Measurements from ENCODE around the gene CAPN2.

The CAPN2 gene

GRCh38 chr1:223670458-223671159, 41.7 kb upstream of the CAPN2 start:
- H3K9ac ChIP-seq (ENCODE audit: insufficient read length, low read depth), result no peak overlapping the region
- peaks cover 35% of the 10 kb centered on the region for H3K9me3 ChIP-seq (ENCODE audit: insufficient read depth, low read length)
- no peaks in the 10 kb centered on the region for H3K27me3 ChIP-seq (ENCODE audit: insufficient read depth, insufficient read length)
- no peak for TF ChIP-seq SUZ12 (IDR thresholded peaks at IDR 0.05; ENCODE audit: extremely low read depth, insufficient read depth, insufficient read length)
- TF ChIP-seq YY1 (IDR thresholded peaks at IDR 0.05; ENCODE audit: insufficient read depth, insufficient read length), result no peak
- no peak for TF ChIP-seq ZNF274 (IDR thresholded peaks at IDR 0.05; ENCODE audit: low read depth, low read length)
- H3K4me1 ChIP-seq (ENCODE audit: insufficient read depth, insufficient read length), result no peaks in the 10 kb centered on the region
- DNase-seq (ENCODE audit: low read depth, low spot score), result peak; percentile 82
- H3K36me3 ChIP-seq (ENCODE audit: insufficient read depth, insufficient read length, low read length), result no peaks in the 10 kb centered on the region
- no peak overlapping the region for H3K4me3 ChIP-seq (ENCODE audit: insufficient read length, low read depth)

- Histone ChIP-seq H3K9ac (ENCODE audit: insufficient read length, low read depth) (no peak overlapping the region), H3K27me3 (ENCODE audit: insufficient read depth, insufficient read length) (no peaks in the 10 kb centered on the region), H3K4me1 (ENCODE audit: insufficient read depth, insufficient read length) (no peaks in the 10 kb centered on the region), H3K9me3 (ENCODE audit: insufficient read depth, low read length) (peaks cover 48% of the 10 kb centered on the region), H3K36me3 (ENCODE audit: insufficient read depth, insufficient read length, low read length) (no peaks in the 10 kb centered on the region), H3K4me3 (ENCODE audit: insufficient read length, low read depth) (no peak overlapping the region)
- peak; percentile 54 for DNase-seq (ENCODE audit: low read depth, low spot score)
- TF ChIP-seq ZNF274 (IDR thresholded peaks at IDR 0.05; ENCODE audit: low read depth, low read length) (no peak), SUZ12 (IDR thresholded peaks at IDR 0.05; ENCODE audit: extremely low read depth, insufficient read depth, insufficient read length) (no peak), YY1 (IDR thresholded peaks at IDR 0.05; ENCODE audit: insufficient read depth, insufficient read length) (no peak)
These were observed 38.0 kb upstream of the CAPN2 start for GRCh38 chr1:223674119-223674890.

- Histone ChIP-seq H3K9me3 (ENCODE audit: insufficient read depth, low read length) (peaks cover 29% of the 10 kb centered on the region), H3K9ac (ENCODE audit: insufficient read length, low read depth) (no peak overlapping the region), H3K36me3 (ENCODE audit: insufficient read depth, insufficient read length, low read length) (no peaks in the 10 kb centered on the region), H3K4me1 (ENCODE audit: insufficient read depth, insufficient read length) (no peaks in the 10 kb centered on the region), H3K4me3 (ENCODE audit: insufficient read length, low read depth) (no peak overlapping the region), H3K27me3 (ENCODE audit: insufficient read depth, insufficient read length) (peaks cover 7% of the 10 kb centered on the region)
- DNase-seq (ENCODE audit: low read depth, low spot score), result no peak
- TF ChIP-seq SUZ12 (IDR thresholded peaks at IDR 0.05; ENCODE audit: extremely low read depth, insufficient read depth, insufficient read length) (no peak), ZNF274 (IDR thresholded peaks at IDR 0.05; ENCODE audit: low read depth, low read length) (no peak)
These were observed 33.5 kb upstream of the CAPN2 start for GRCh38 chr1:223678841-223679240.

- Histone ChIP-seq H3K4me1 (ENCODE audit: insufficient read depth, insufficient read length) (no peaks in the 10 kb centered on the region), H3K9me3 (ENCODE audit: insufficient read depth, low read length) (peaks cover 16% of the 10 kb centered on the region; the same call in 1 of the 2 replicates), H3K36me3 (ENCODE audit: insufficient read depth, insufficient read length, low read length) (no peaks in the 10 kb centered on the region), H3K27me3 (ENCODE audit: insufficient read depth, insufficient read length) (peaks cover 7% of the 10 kb centered on the region), H3K4me3 (ENCODE audit: insufficient read length, low read depth) (no peak overlapping the region), H3K9ac (ENCODE audit: insufficient read length, low read depth) (no peak overlapping the region)
- DNase-seq (ENCODE audit: low read depth, low spot score), result no peak
- TF ChIP-seq YY1 (IDR thresholded peaks at IDR 0.05; ENCODE audit: insufficient read depth, insufficient read length) (no peak), SUZ12 (IDR thresholded peaks at IDR 0.05; ENCODE audit: extremely low read depth, insufficient read depth, insufficient read length) (no peak), ZNF274 (IDR thresholded peaks at IDR 0.05; ENCODE audit: low read depth, low read length) (no peak)
These were observed 32.2 kb upstream of the CAPN2 start for GRCh38 chr1:223680188-223680587.

- TF ChIP-seq SUZ12 (IDR thresholded peaks at IDR 0.05; ENCODE audit: extremely low read depth, insufficient read depth, insufficient read length), result no peak
- no peak for TF ChIP-seq ZNF274 (IDR thresholded peaks at IDR 0.05; ENCODE audit: low read depth, low read length)
- no peak for TF ChIP-seq YY1 (IDR thresholded peaks at IDR 0.05; ENCODE audit: insufficient read depth, insufficient read length)
- Histone ChIP-seq H3K4me3 (ENCODE audit: insufficient read length, low read depth) (no peak overlapping the region), H3K9ac (ENCODE audit: insufficient read length, low read depth) (no peak overlapping the region), H3K36me3 (ENCODE audit: insufficient read depth, insufficient read length, low read length) (no peaks in the 10 kb centered on the region), H3K27me3 (ENCODE audit: insufficient read depth, insufficient read length) (peaks cover 7% of the 10 kb centered on the region), H3K4me1 (ENCODE audit: insufficient read depth, insufficient read length) (no peaks in the 10 kb centered on the region), H3K9me3 (ENCODE audit: insufficient read depth, low read length) (no peaks in the 10 kb centered on the region)
- DNase-seq (ENCODE audit: low read depth, low spot score), result no peak
These were observed 29.8 kb upstream of the CAPN2 start for GRCh38 chr1:223682502-223682901.

- Histone ChIP-seq H3K4me1 (ENCODE audit: insufficient read depth, insufficient read length) (no peaks in the 10 kb centered on the region), H3K4me3 (ENCODE audit: insufficient read length, low read depth) (no peak overlapping the region), H3K9ac (ENCODE audit: insufficient read length, low read depth) (no peak overlapping the region), H3K9me3 (ENCODE audit: insufficient read depth, low read length) (no peaks in the 10 kb centered on the region), H3K36me3 (ENCODE audit: insufficient read depth, insufficient read length, low read length) (no peaks in the 10 kb centered on the region), H3K27me3 (ENCODE audit: insufficient read depth, insufficient read length) (peaks cover 7% of the 10 kb centered on the region)
- DNase-seq (ENCODE audit: low read depth, low spot score), result peak; percentile 72
- no peak for TF ChIP-seq ZNF274 (IDR thresholded peaks at IDR 0.05; ENCODE audit: low read depth, low read length)
- TF ChIP-seq YY1 (IDR thresholded peaks at IDR 0.05; ENCODE audit: insufficient read depth, insufficient read length), result no peak
- no peak for TF ChIP-seq SUZ12 (IDR thresholded peaks at IDR 0.05; ENCODE audit: extremely low read depth, insufficient read depth, insufficient read length)
These were observed 28.5 kb upstream of the CAPN2 start for GRCh38 chr1:223683586-223684487.

- TF ChIP-seq ZNF274 (IDR thresholded peaks at IDR 0.05; ENCODE audit: low read depth, low read length), result no peak
- no peak for TF ChIP-seq YY1 (IDR thresholded peaks at IDR 0.05; ENCODE audit: insufficient read depth, insufficient read length)
- TF ChIP-seq SUZ12 (IDR thresholded peaks at IDR 0.05; ENCODE audit: extremely low read depth, insufficient read depth, insufficient read length), result no peak
- H3K4me1 ChIP-seq (ENCODE audit: insufficient read depth, insufficient read length), result no peaks in the 10 kb centered on the region
- H3K4me3 ChIP-seq (ENCODE audit: insufficient read length, low read depth), result no peak overlapping the region
- no peaks in the 10 kb centered on the region for H3K9me3 ChIP-seq (ENCODE audit: insufficient read depth, low read length)
- no peak overlapping the region for H3K9ac ChIP-seq (ENCODE audit: insufficient read length, low read depth)
- DNase-seq (ENCODE audit: low read depth, low spot score), result no peak
- H3K27me3 ChIP-seq (ENCODE audit: insufficient read depth, insufficient read length), result peaks cover 7% of the 10 kb centered on the region
- H3K36me3 ChIP-seq (ENCODE audit: insufficient read depth, insufficient read length, low read length), result no peaks in the 10 kb centered on the region
These were observed 27.9 kb upstream of the CAPN2 start for GRCh38 chr1:223684488-223684792.

Measured in NT2/D1 (cell line).